DMS 273 treated with DMSO at 0.1 percent for 48 hours (cell line): ENCODE data around the gene IL23A.

Experiments
- DNase-seq: peaks from one replicate; lab custom pipeline; 2025; lab: John Stamatoyannopoulos, UW

The IL23A gene

DNA sequence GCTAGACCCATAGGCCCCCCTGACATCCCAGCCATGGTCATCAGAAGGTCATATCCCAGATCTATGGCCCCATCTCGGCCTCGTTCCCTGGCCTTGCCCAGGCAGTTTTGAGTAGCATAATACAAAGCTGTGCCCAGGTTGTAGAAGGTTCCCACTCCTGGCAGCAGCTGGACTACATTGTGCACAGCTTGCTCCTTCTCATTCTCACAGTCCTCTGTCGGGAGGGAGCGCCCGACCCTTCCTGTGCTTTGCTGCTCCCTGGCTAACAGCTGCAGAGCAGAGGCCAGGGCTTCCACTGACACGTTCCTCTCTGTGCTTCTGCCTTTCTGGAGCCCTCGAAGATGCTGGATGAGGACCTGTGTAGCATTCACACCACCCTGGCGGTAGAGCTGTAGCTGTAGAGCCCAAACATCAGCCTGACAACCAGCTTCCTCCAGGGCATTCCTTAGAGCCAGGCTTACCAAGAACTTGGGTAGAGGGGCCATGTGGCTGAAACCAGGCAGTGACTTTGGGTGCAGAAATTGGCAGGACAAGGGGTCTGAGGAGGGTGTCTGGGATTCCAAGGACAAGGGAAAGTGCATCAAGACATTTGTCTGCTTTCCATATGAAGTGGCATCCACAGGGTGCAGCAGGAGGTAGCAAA is 22.9 kb downstream of the IL23A start:
- DNase-seq, result no peak

- no peak for DNase-seq
These were observed 23.7 kb downstream of the IL23A start, which contains the start of gene APOF for GRCh38 chr12:56362130-56363059. Gene APOF, minus strand, starts transcription at chr12:56362857. Its CDS starts 112 bp downstream, at chr12:56362745.

DNA sequence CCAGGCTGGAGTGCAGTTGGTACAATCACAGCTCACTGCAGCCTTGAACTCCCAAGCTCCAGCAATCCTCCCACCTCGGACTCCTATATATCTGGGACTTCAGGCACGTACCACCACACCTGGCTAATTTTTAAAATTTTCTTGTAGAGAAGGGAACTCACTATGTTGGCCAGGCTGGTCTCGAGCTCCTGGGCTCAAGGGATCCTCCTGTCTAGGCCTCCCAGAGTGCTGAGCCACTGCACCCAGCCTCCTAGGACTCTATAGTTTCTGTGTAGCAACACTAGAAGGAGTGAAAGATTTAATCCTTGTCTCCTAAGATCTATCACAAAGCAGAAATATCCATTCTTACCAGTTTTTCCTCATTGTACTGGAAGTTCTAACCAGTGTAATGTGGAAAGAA is 28.3 kb downstream of the IL23A start:
- no peak for DNase-seq

DNA sequence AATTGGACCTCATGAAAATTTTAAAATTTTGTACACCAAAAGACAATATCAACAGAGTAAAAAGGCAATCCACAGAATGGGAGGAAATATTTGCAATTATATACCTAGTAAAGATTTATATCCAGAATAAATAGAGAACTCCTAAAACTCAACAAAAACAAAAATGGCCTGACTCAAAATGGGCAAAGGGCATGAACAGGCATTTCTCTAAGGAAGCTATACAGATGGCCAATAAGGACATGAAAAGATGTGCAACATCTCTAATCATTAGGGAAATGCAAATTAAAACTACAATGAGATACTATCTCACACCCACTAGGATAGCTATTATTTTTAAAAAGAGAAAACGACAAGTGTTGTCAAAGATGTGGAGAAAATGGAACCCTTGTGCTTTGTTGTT is 34.8 kb downstream of the IL23A start:
- no peak for DNase-seq

- no peak for DNase-seq
These were observed 36.3 kb downstream of the IL23A start for GRCh38 chr12:56374726-56375597.

DNA sequence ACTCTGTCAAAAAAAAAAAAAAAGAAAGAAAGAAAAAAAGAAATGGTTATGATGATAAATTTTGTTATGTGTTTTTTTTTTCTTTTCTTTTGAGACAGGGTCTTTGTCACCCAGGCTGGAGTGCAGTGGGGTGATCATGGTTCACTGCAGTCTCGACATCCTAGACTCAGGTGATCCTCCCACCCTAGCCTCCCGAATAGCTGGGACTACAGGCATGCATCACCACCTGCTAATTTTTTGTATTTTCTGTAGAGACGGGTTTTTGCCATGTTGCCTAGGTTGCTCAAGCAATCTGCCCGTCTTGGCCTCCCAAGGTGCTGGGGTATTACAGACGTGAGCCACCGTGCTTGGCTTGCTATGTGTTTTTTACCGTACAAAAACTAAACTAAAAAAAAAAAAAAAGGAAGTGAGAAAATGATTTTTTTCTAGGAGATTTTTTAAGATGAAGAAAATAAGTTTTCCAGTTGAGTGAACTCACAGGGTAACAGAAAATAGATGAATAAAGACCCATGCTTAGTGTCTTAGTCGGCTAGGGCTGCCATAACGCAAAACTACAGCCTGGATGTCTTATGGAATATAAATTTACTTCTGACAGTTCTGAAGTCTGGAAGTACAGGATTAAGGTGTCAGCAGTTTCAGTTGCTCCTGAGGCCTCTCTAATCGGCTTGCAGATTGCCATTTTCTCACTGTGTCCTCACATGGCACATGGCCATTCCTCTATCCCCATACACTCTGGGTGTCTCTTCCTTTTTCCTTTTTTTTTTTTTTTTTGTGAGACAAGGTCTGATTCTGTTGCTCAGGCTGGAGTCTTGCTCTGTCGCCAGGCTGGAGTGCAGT is 37.1 kb downstream of the IL23A start:
- no peak for DNase-seq

GRCh38 chr12:56377310-56377988 is 38.8 kb downstream of the IL23A start:
- no peak for DNase-seq

DNA sequence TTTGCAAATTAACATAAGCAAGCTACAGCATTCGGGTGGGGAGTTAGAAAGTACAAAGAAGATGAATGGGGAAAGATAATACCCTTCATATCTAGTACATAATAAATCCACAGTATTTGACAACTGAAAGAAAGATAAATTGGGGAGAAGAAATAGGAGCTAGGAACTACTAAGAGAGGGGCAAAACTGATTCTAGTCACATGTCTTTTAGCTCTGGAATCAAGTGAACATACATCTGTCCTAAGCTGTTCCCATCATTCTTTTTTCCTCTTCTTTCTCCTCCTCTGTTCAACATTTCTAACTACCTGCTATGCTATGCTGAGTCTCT is 39.3 kb downstream of the IL23A start:
- no peak for DNase-seq

DNA sequence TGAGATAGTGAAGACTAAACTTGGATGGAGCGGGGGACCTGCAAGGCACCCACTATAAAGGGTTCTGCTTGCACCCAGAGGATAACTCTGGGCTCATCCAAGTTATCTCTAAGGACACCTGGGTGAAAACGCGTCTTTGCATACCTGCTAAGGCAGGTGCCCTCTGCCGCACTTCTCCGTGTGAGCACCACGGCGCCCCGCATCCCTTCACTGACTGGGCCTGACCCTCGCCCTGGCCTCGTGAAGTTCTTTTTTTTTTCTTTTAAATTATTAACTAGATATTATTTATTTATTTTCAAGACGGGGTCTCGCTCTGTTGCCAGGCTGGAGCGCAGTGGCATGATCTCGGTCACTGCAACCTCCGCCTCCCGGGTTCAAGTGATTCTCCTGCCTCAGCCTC is 43.9 kb downstream of the IL23A start:
- no peak for DNase-seq

GRCh38 chr12:56385873-56386272 is 47.2 kb downstream of the IL23A start:
- DNase-seq, result no peak

DNA sequence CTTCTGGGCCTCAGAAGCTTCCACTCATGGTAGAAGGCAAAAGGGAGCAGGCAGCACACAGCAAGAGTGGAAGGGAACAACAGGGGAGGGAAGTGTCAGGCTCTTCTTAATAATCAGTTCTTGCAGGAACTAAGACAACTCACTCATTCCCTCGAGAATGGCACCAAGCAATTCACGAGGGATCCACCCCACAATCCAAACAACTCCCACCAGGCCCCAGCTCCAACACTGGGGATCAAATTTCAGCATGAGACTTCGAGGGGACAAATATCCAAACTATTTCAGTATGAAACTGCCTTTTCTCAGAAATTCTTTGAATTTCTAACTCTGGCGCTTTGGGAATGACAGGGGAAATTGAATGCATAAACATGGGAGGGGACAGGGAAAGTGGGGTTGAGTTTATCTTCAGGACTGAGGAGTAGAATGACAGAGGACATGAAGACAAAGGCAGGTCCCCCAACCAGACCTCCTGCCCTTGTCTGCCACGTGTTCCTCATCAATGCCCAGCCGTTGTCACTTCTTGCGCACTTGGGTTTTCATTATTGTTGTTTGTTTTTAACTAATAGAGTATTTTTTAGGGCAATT is 48.6 kb downstream of the IL23A start:
- no peak for DNase-seq

GRCh38 chr12:56389412-56389811 is 50.7 kb downstream of the IL23A start:
- DNase-seq, result no peak
